NCI-H1694 treated with DMSO at 0.1 percent for 48 hours (cell line): ENCODE results near the gene CETN1.

Experiments
- DNase-seq: peaks from one replicate; lab custom pipeline; 2025; lab: John Stamatoyannopoulos, UW

The CETN1 gene

DNA sequence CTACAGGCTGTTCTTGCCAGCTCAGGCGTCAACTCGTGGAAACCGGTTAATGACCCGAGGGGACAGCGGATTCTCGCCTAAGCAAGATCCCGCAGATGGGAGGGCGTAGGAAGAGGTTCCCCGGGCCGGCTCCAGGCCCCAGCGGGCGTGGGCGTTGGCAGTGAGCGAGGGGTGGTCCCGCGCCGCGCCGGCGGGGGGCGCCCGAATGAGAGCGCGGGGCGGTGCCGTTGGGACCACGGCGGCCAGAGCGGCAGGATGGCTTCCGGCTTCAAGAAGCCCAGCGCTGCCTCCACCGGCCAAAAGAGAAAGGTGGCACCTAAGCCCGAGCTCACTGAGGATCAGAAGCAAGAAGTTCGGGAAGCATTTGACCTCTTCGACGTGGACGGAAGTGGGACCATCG lies at the start of gene CETN1:
TSS of gene CETN1 (plus strand) at position 227 of the 400 bp plus-strand sequence. CDS start at position 256, 29 bp downstream.
- DNase-seq: no peak

DNA sequence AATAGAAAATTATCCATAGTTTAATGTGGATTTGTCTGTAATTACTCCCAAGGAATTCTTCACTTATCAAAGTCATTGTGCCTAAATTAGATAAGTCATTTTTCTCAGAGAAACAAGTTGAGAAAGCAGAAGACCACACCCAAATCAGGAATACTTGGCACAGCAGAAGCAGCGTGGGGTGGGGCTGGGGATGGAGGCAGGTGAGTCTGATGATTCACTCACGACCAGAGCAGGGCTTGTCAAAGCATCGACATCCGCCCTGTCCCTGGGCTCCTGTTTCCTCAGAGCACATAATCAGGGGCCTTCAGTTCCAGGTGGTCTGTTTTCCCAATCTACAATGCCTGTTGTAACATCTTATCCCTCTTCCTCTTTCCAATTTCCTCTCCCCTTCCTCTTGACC lies 48.2 kb upstream of the CETN1 start:
- no peak for DNase-seq

DNA sequence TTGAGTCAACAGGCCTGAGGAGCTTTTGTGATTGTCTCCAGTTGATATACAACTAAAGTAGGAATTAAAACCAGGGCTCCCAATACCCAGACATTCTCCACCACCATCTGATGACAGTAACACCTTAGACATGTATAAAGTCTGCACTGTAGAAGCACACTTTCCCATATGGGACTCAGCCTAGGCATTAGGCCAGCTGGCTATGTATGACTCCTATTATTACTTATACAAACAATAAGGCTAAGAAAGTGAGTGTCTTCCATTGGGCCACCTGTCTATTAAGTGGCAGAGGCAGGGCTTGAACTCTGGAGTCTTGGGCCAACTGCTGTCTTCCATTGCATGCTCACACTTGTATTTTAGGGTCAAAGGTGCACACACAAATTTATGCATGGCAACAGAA lies 47.5 kb upstream of the CETN1 start:
- no peak for DNase-seq

DNA sequence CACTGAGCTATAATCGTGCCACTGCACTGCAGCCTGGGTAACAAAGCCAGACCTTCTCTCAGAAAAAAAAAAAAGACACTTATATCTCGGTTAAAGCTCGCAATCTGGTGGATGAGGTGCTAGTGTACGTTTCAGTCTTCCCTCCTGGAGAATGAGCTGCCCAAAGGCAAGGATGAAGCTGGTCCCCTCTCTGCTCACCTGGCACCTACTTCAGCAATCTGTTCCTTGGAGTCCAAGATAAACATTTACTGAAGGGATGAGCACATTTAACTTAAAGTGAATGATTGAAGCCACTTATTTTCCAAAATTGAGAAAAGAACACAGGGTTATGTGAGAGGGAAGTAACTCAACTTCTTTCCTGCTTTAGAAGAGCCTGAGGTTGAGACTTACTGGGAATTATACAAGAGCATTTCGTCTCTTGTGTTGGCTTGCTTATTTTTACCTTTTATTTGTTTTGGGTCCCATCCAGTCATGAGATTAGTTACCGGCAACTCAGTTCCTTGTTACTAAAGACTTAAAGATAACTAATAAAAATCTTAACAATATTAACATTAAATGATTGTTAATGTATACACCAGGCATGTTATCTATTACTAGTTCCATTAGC lies 46.1 kb upstream of the CETN1 start:
- no peak for DNase-seq

DNA sequence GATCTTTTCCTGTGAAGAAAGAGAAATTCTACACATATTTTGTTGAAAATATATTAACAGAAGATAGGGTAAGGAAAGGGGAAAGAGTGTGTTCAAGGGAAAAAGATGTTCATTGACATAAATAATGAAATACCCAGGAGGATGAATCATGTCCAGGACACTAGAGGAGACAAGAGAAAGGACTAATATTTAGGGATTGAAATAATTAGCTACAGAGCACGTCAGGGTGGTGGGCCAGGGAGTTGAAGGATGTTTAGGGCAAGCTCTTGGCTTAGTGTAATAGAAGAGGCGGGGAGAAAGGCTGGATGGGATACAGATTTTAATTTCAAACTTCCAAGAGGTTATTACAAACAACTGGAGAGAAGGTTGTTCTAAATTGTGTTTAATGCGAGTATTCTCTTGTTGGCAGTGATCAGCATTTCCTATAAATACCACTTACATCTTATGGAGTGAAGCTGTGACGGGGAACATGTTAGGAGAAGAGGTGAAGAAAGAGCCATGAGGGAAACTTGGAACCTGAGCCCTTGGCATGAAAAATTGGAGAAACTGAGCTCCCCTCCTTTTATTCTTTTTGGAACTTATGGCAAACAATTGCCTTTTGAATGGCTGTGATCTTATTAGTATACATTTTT lies 36.6 kb upstream of the CETN1 start:
- DNase-seq: no peak

DNA sequence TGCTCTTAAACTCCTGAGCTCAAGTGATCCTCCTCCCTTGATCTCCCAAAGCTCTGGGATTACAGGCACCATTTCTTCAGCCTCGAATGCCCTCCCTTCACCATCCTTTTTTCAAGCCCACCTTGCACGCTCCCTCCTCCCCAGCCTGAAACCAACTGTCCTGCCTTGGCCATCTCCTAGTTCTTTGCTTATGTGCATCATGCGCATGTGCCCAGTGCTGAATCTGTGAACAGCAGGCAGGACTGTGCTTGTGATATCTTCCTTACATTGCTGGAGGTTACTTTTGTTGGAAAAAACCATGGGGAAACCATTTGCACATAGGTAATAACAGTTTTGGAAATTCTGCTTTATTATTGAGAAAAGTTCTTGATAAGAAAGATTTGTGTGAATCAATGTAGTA lies 30.2 kb upstream of the CETN1 start:
- no peak for DNase-seq

DNA sequence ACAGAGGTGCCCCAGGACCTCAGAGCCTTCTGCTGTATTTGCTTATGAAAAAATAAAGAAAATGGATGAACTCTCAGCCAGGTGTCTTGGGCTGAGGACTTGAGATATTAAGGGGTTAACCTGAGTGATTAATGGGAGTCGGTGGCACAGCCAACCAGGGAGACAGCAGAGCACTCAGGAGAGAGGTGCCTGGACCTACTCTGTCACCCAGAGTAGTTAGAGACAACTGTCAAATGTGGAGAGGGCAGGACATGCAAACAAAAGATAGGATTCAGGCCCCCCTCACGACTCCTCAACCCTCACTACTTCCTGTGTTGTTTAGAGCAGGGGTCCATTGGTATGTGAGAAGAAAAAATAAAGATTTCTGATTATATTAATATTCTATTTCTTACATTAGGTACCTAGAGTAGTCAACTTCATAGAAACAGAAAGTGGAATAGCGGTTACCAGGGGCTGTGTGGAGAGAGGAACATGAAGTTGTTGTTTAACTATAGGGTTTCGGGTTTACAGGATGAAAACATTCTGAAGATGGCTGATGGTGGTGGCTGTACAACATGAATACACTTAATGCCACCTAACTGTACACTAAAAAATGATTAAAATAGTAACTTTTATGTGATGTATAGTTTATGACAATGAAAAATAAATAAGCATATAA lies 28.6 kb upstream of the CETN1 start:
- DNase-seq: no peak

DNA sequence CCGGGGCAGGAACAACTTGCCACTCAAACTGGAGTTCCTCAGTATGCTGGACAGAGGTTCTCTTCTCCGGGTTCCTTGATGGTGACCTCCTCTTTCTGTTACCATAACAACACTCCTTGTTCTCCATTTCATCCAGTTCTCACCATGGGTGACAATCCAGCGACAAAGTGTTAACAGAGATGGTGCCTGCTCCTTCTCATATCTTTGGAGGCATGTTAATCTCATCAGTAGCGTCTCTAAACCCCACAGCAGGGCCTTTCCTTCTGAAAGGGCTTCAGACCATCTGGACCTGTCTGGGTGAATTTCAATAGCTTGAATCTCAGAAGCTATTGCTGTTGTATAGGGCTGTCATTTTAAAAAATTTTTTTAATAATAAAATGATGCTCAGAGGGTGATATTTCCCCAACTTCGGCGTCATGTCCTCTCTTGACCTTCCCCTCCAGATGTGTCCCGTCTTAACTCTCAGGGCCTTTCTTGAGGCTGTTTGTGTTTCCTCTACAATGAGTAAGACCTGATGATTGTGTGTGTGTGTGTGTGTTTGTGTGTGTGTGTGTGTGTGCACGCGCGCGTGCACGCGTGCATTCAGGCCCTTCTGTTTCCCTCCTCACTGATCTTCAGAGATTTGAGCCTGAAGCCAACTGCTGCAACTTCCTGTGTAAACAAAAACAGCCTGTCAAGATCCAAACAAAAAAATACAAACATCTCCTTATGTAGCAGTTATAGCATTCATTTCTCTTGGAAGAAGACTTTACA lies 24.3 kb upstream of the CETN1 start:
- DNase-seq: no peak

DNA sequence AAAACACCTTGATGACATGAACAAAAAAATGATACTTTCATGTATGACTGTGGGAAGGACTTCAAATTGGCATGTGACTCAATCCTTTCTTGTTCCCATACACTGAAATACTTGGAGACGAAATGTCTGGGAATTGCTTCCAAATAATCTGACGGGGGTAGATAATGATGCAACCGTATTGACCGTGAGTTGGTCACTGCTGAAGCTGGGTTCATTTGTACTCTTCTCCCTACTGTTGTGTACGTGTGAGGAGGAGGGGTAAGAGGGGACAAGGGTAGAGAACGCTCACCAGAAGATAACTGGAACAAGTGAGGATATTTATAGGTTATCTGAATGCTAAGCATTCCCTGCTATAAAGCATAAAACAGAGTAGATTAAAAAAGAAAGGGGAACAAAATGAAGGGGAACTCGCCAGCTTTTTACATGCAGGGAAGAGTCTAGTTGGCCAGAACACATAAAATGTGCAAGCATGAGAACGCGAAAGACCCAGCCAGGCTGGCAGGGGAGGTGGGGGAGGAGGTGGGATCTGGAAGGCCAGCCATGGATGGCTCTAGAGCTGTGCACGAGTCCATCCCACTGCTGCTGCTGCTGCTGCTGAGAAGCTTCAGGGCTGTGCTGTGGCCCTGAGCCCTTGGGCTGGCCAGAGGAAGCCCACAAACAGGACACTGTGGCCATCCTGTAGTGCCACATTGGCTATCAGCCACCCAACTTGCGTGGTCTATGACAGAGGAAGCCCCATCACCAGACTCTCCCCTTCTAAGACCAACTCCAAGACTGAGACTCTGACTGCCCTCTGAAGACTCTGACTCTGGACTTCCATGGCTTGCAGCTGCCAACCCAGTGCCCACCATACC lies 15.2 kb upstream of the CETN1 start:
- no peak for DNase-seq

DNA sequence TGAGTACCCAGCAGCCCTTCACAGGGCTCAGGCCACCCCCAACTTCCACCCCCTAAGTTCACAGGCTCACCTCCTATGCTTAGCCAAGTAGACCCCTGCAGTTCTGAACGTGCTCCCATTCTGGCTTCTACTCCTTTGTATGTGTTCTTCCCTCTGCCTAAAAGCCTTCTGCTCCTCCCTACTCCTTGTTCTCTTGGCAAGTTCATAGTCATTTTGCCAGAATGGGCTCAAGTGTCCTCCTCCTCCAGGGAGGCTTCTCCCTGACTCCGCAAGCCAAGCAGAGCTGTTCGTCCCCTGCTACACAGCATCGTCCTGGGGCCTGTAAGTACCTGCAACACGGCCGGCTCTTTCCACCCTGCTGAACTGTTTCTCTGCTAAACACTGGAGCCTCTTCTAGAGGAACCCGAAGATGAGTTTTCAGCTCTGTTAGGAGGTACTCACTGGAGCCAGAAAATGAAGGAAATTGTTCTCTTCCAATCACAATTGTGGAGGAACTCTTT lies 14.6 kb upstream of the CETN1 start:
- DNase-seq: no peak

DNA sequence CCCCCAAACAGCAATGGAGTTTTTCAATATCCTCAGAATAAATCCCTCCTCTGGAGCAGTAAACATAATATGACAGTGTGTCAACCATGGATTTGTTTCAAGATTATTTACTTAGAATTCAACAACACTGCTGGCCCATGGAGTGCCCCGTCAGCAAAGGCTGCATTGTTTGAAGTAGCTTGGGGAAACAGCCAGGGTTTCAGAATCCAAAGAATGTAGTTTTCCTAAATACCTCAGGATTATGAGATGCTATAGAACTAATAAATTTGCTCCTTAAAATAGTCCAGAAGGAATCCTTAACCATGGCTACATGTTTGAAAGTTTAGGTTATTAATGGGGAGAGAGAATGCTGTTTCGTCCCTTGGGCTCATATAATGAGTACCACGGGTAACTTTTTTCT lies 13.1 kb upstream of the CETN1 start:
- no peak for DNase-seq

DNA sequence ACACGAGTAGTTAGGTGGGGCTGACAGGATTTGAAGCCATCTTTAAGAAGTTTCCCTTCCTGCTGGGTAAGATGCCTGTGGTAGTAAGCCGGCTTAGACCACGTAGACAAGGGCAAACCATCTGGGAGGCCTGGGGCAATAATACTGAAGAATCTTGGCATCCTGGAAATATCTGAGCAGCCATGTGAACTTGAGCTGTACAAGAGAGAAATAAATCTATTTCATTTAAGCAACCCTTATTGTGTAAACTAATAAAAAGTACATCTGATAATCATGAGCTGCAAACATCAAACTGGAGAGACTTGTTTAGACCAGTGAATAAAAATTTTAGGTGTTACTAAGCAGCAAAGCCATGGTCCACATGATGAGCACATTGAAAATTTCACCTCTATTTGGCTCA lies 11.4 kb upstream of the CETN1 start:
- DNase-seq: no peak

DNA sequence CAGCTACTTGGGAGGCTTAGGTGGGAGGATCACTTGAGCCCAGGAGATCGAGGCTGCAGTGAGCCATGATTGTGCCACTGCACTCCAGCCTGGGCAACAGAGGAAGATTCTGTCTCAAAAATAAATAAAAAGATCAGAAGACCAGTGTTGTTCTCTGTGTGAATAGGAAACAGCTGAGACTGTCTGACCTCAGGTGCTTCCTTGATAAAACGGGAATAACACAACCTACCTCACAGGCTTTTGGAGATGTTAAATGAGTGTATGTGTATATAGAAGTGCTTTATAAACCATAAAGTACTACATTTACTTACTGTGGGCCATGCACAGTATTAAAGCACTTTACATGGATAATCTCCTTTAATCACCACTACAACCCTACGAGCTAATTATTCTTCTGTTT lies 9.9 kb upstream of the CETN1 start:
- no peak for DNase-seq

DNA sequence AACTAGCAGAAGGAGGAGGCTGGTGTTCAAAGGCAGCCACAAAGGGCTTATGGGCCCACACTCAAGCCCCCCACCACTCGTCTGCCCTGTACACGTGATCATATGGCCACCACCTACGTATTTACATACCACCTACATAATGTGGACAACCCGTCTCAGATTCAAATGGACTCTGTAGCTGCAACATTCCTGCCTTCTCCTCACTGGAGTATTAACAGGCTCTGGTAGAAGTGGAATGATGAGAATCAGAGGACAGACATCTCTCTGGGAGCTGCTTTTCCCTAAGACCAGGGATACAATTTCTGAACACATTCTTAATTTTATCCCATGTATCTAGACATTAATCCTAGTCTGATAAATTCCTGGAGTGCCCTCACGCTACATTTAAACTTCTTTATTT lies 9.5 kb upstream of the CETN1 start:
- DNase-seq: no peak

DNA sequence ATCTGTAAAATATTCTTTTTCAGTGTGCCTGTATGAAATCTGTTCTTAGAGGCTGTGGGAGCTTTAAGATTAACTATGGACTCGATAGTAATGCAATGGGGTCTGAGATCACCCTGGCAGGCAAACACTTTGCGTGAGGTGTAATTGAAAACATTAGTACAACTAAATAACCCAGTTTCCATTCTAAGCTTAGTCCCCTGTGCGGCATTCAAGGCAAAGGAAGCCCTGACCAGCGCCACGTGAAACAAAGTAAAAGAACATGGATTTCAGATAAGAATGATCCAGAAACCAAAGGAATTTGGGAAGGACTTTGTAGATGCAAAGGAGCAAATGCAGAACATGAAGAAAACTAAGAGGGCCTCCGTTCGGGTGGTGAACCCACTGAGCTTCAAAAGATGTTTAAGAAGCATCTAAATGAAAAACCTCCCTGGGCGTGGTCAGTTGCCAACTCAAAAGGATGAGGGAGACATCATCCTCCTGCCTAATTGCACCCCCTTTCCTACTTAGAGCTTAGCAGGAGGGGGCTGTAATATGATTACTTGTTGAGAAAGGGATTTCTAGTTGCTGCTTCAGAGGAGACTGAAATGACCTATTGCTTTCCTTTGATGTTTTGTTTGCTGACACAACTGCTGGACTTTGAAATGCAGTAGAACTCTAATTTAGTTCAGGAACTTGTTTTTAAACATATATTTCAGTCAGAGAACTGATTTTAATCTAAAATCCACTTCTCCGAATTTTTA lies 7.9 kb upstream of the CETN1 start:
- no peak for DNase-seq

DNA sequence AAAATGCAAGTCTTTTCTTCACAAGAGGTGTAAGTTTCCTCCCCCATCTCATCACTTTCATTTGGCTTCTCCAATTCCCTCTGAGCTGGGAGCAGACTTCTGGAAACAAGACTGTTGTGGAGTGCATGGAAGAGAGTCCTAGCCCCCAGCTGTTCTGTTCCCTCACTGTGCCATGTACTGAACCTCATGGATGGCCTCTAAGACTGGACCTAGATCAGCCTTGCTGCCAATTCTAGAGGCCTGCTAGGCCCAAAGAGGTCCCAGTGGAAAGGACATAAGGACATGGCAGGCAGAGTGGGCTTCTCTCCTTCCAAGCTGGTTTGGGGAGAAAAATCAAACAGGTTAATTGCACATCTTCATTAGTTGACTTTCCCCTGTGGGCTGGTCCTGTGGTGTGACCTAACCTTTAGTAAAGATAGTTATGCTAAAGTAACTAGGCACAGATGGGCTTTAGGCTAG lies 7.3 kb upstream of the CETN1 start:
- no peak for DNase-seq

DNA sequence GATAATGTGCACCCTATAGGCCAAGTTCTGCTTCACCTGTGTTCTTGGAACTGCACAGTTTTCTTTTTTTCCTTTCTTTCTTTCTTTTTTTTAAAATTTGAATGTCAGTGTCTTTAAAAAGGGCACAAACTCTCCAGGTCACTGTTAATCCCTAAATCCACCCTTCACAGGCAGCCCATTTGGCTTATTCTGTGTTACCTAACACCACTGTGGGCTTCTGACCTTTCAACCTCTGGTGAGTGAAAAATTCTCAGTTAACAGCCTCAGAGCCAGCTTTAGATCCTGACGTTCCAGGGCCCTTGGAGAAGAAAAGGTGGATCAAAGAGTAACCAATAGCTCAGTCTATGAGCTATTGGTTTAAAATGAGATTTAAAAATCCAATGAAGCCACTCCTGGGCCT lies 6.8 kb upstream of the CETN1 start:
- DNase-seq: no peak

DNA sequence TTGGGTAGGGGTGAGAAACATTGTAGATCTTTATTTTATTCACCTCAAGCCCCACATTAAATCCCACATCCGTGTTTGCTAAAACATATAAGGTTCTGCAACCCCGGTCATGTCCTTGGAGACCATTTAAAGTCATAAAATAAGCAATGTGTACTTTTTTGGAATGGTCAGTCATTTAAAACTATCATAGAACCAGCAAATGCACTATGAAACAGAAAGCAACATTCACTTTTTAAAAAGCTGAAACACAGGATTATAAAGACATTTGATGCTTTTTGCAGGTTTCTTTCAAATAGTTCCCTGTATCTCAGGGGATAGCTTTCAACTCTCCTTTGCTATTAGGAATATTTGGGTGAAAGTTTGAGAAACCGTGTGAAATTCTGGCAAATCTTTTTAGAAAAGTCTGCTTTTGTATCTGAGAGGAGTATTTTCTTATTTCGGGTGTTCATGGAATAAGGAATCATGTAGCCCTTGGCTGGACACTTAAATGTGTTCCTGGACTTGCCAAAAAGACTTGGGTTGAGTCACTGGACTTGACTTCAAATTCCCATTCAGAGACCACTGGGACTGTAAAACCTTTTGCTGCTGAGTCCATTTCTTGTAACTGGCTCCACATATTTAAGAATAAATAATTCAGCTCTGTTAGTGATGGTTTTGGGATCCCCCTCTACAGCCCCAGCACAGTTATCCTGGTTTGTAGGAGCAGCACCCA lies 5.9 kb upstream of the CETN1 start:
- no peak for DNase-seq

DNA sequence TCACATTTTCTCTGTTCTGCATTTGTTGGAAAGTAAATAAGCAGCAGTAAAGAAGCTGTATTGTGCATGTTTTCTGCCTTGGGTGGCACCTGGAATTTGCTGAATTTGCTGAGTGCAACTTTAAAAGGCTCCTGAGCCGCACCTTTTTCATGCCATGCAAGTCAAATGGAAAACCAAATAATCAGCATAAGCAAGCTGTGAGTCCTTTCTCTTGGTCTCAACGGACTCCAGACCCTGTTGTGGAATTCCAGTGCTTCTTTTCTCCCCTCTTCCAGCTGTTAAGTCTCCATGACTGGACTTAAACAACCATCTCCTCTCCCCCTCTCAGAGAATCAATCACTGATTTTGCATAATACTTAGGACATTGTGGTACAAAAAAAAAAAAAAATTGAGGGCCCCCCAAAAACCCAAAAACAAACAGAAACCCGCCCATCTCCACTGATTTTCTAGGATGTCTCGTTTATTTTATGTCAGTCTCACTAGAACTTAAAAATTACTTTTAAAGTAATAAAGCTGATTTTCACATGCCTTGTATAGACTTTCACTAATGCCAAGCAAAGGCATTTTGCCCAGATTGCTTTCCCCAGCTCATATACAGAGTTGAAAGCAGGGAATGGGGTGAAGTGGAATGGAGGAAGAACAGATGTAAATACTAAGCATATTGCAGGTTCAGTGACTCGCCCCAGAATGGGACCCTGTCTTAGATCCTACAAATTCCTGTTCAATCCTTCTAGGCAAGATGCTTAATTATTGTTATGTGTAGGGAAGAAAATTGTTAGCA lies 5.1 kb upstream of the CETN1 start:
- DNase-seq: no peak

DNA sequence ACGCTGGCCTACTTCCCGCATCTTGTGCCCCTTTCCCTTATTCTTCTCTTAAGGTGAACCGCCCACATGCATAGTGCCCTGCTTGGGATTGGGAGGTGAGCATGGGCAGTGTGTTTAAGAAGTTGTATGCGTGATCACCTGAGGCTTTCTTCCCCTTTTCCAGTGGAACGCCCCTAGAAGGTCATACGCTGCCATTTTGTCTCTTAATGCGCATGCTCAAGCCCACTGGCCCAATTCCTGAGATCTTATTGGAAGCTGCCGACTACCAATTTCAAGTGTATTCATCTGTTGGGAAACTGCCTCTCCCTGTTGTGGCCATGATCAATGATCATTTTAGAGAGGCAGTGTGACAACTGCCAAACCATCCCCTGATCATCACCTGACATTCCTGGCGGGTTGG lies 3.3 kb upstream of the CETN1 start:
- no peak for DNase-seq
